ENCODE measurements around the gene PPP1R16B. TPM values are rescaled to one million over a fixed set of nuclear protein-coding genes. Genes with fewer than 3 reads are reported as not detected.

Gene PPP1R16B
- total RNA-seq, 2 donors from 2014 or later = 1.6 to 4.7 TPM

DNA sequence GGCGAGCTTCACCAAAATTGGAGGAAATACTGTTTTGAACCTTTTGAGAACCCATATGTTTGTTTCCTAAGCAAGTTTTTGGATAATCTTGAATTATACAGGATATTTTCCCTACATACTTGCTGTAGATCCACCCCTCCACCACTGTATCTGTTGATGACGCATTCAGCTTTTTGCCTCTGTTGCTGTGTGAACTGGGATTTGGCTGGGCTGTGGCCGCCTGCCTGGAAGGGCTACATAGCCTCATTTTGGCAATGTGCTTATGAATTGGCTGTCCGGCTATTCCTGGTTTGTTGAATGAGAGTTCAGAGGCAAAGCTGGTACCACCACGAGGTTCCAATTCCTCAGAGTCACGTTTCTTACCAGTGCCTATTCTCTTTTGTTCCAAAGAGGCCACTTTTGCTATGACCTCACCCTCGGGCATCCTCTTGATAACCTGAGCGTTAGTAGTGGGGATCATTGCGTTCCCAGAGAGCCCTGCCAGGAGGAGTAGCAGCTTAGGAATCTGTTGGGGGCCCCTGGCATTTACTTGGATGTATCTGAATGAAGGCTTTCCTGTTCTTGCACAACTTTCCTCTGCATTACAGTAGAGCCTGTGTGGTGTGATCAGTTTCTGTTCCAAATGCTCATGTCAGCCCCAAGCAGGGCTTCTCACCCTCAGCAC is 127.1 kb downstream of the PPP1R16B start:
- 77 to 81% methylated on average over 9 of the region's 9 CpGs for WGBS, 2 donors
- no peaks in the 10 kb centered on the region for H3K36me3 ChIP-seq (replicated peaks in 1 of 2; ENCODE audit: insufficient read depth in 1 of 2, low read depth in 2 of 2)
- ATAC-seq (no peak), DNase-seq (no peak)
- intact Hi-C loops (cut with DNase I) = no loop called here
- H3K27me3 ChIP-seq = no peaks in the 10 kb centered on the region
- H3K27ac ChIP-seq = no peak overlapping the region
- no peak overlapping the region for H3K4me3 ChIP-seq
- H3K9me3 ChIP-seq = no peaks in the 10 kb centered on the region
- no peak for TF ChIP-seq POLR2A (IDR thresholded peaks at IDR 0.05)
- TF ChIP-seq, protein P1, sequence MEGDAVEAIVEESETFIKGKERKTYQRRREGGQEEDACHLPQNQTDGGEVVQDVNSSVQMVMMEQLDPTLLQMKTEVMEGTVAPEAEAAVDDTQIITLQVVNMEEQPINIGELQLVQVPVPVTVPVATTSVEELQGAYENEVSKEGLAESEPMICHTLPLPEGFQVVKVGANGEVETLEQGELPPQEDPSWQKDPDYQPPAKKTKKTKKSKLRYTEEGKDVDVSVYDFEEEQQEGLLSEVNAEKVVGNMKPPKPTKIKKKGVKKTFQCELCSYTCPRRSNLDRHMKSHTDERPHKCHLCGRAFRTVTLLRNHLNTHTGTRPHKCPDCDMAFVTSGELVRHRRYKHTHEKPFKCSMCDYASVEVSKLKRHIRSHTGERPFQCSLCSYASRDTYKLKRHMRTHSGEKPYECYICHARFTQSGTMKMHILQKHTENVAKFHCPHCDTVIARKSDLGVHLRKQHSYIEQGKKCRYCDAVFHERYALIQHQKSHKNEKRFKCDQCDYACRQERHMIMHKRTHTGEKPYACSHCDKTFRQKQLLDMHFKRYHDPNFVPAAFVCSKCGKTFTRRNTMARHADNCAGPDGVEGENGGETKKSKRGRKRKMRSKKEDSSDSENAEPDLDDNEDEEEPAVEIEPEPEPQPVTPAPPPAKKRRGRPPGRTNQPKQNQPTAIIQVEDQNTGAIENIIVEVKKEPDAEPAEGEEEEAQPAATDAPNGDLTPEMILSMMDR (IDR thresholded peaks at IDR 0.05) = no peak
- no peaks in the 10 kb centered on the region for H3K4me1 ChIP-seq

- TF ChIP-seq POLR2A (IDR thresholded peaks at IDR 0.05) = no peak
- TF ChIP-seq, protein P1 (IDR thresholded peaks at IDR 0.05) = no peak
These were observed 129.0 kb downstream of the PPP1R16B start for GRCh38 chr20:38934530-38934929.

GRCh38 chr20:38935285-38935684 is 129.8 kb downstream of the PPP1R16B start:
- TF ChIP-seq, protein P1 (IDR thresholded peaks at IDR 0.05) = no peak
- no peak for TF ChIP-seq POLR2A (IDR thresholded peaks at IDR 0.05)
- no peaks in the 10 kb centered on the region for H3K9me3 ChIP-seq
- intact Hi-C loops (cut with DNase I) = no loop called here
- H3K4me3 ChIP-seq = no peak overlapping the region
- no peak overlapping the region for H3K27ac ChIP-seq
- no peaks in the 10 kb centered on the region for H3K4me1 ChIP-seq
- H3K36me3 ChIP-seq (replicated peaks in 1 of 2; ENCODE audit: insufficient read depth in 1 of 2, low read depth in 2 of 2) = no peaks in the 10 kb centered on the region
- ATAC-seq (no peak), DNase-seq (no peak)
- 65 to 67% methylated on average over 3 of the region's 3 CpGs for WGBS, 2 donors
- no peaks in the 10 kb centered on the region for H3K27me3 ChIP-seq

More at GRCh38 chr20:38934530-38934929, 129.0 kb downstream of the PPP1R16B start:
- no peak overlapping the region for H3K4me3 ChIP-seq
- intact Hi-C loops (cut with DNase I) = no loop called here
- no peaks in the 10 kb centered on the region for H3K4me1 ChIP-seq
- ATAC-seq = no peak
- WGBS, 2 donors = 90 to 94% methylated on average over 5 of the region's 5 CpGs
- no peaks in the 10 kb centered on the region for H3K36me3 ChIP-seq (replicated peaks in 1 of 2; ENCODE audit: insufficient read depth in 1 of 2, low read depth in 2 of 2)
- no peak for DNase-seq
- no peak overlapping the region for H3K27ac ChIP-seq
- H3K9me3 ChIP-seq = no peaks in the 10 kb centered on the region
- H3K27me3 ChIP-seq = no peaks in the 10 kb centered on the region

DNA sequence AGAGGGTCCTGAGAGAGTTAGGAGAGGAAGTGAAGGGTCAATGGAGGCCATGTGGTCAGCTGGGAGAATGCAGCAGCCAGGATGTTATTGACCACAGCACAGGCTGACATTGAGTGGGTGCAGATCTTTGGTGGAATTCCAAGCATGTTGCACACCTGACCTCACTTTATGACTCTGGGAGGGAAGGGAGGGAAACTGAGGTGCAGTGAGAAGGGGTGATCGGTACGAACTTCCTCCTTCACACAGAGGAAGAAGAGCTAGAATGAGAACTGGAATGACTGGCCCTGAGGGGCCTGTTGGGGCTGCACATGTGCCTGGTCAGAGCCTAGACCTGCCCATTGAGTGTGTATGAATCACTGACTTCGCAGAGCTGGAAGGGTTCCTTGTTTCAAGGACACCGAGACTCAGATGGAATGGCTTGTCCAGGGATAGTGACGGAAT is 130.5 kb downstream of the PPP1R16B start:
- Histone ChIP-seq H3K9me3 (no peaks in the 10 kb centered on the region), H3K4me1 (no peaks in the 10 kb centered on the region), H3K36me3 (replicated peaks in 1 of 2; ENCODE audit: insufficient read depth in 1 of 2, low read depth in 2 of 2) (no peaks in the 10 kb centered on the region), H3K27ac (no peak overlapping the region), H3K27me3 (no peaks in the 10 kb centered on the region), H3K4me3 (no peak overlapping the region)
- intact Hi-C loops (cut with DNase I) = no loop called here
- TF ChIP-seq, protein P1 (IDR thresholded peaks at IDR 0.05) = no peak
- TF ChIP-seq POLR2A (IDR thresholded peaks at IDR 0.05) = no peak
- no peak for DNase-seq
- ATAC-seq = no peak
- WGBS, 2 donors = 78 to 86% methylated on average over 5 of the region's 5 CpGs

DNA sequence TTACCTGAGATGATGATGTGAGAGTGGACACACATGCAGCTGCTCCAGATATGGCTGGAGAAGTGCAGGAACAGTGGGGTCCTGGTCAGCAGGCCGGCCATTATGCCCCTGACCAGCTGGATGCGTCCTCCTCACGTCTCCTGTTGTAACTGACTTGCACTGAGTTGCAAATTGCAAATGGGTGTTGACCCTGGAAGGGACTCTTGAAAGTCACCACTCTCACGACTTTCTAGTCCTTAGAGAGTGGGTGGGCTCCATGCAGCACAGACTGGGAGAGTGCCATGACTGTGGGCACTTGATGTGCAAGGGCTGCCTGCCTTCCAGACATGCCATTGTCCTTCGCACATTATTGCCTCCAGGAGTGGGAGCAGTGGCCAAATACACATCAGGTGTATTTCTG is 131.5 kb downstream of the PPP1R16B start:
- H3K9me3 ChIP-seq = no peaks in the 10 kb centered on the region
- no peak overlapping the region for H3K27ac ChIP-seq
- TF ChIP-seq, protein P1 (IDR thresholded peaks at IDR 0.05) = no peak
- DNase-seq (no peak), ATAC-seq (no peak)
- H3K36me3 ChIP-seq (replicated peaks in 1 of 2; ENCODE audit: insufficient read depth in 1 of 2, low read depth in 2 of 2) = no peaks in the 10 kb centered on the region
- H3K4me3 ChIP-seq = no peak overlapping the region
- no peaks in the 10 kb centered on the region for H3K4me1 ChIP-seq
- 88 to 91% methylated on average over 5 of the region's 5 CpGs for WGBS, 2 donors
- intact Hi-C loops (cut with DNase I) = no loop called here
- H3K27me3 ChIP-seq = no peaks in the 10 kb centered on the region

Data from body of pancreas (tissue), 4 donors.